Loucy (cell line): ENCODE measurements around the gene THOP1.

Experiments
- H2AFZ ChIP-seq: fragments of 200-600 bp; sonication (generic); 2 replicates; pipeline ENCODE4 v1.6.0; 2016; ENCODE audit warnings: antibody characterized with exemption, mild to moderate bottlenecking, low read length, moderate library complexity
- H3F3A ChIP-seq: fragments of 200-600 bp; 2 replicates; pipeline ENCODE4 v1.6.0; 2016; ENCODE audit warnings: antibody characterized with exemption, low read depth, mild to moderate bottlenecking
- H3K27me3 ChIP-seq: fragments of 200-600 bp; sonication (generic); 2 replicates; pipeline ENCODE4 v1.6.1; 2014; ENCODE audit warnings: low read length, mild to moderate bottlenecking; ENCODE audit not compliant: insufficient read depth, poor library complexity, severe bottlenecking
- H3K36me3 ChIP-seq: fragments of 200-600 bp; sonication (generic); 2 replicates; pipeline ENCODE4 v1.6.1; 2016; ENCODE audit warnings: low read length; ENCODE audit not compliant: insufficient read depth
- H3K4me1 ChIP-seq: fragments of 200-600 bp; sonication (generic); 2 replicates; pipeline ENCODE4 v1.5.1; 2014; ENCODE audit warnings: low read length, mild to moderate bottlenecking; ENCODE audit not compliant: insufficient read depth, poor library complexity, severe bottlenecking
- H3K4me2 ChIP-seq: fragments of 200-600 bp; sonication (generic); 2 replicates; pipeline ENCODE4 v1.6.0; 2014; ENCODE audit warnings: antibody characterized with exemption, low read length, low read depth, mild to moderate bottlenecking; ENCODE audit not compliant: poor library complexity, severe bottlenecking
- H3K4me3 ChIP-seq: fragments of 200-600 bp; sonication (generic); 2 replicates; pipeline ENCODE4 v1.5.1; 2014; ENCODE audit warnings: low read length, mild to moderate bottlenecking, mixed read lengths; ENCODE audit not compliant: poor library complexity, severe bottlenecking
- H3K79me2 ChIP-seq: fragments of 200-600 bp; sonication (generic); 2 replicates; pipeline ENCODE4 v1.6.1; 2014; ENCODE audit warnings: low read length; ENCODE audit not compliant: insufficient read depth
- H3K9ac ChIP-seq: fragments of 200-600 bp; sonication (generic); 2 replicates; pipeline ENCODE4 v1.6.0; 2014; ENCODE audit warnings: mild to moderate bottlenecking, low read depth, low read length, moderate library complexity; ENCODE audit not compliant: poor library complexity, severe bottlenecking
- H3K9me2 ChIP-seq: fragments of 200-600 bp; sonication (generic); replicated peaks from 2 replicates; pipeline ENCODE4 v1.6.1; 2016; ENCODE audit warnings: low read depth, low read length, mixed read lengths
- H3K9me3 ChIP-seq: fragments of 200-600 bp; sonication (generic); 2 replicates; pipeline ENCODE4 v1.6.1; 2014; ENCODE audit warnings: mild to moderate bottlenecking, antibody characterized with exemption, low read length, low read depth; ENCODE audit not compliant: insufficient read depth
- H4K20me1 ChIP-seq: fragments of 200-600 bp; sonication (generic); 2 replicates; pipeline ENCODE4 v1.6.0; 2014; ENCODE audit warnings: antibody characterized with exemption, low read length, mild to moderate bottlenecking; ENCODE audit not compliant: insufficient read depth, poor library complexity, severe bottlenecking
- EZH2phosphoT487 ChIP-seq: fragments of 200-600 bp; IDR thresholded peaks from 2 replicates; pipeline ENCODE4 v1.6.1; 2018; ENCODE audit warnings: antibody characterized with exemption, mild to moderate bottlenecking, moderate library complexity, borderline replicate concordance
- TF ChIP-seq, protein P1 (sequence below): fragments of 200-600 bp; sonication (generic); conservative IDR thresholded peaks from 2 replicates; pipeline ENCODE4 v1.5.1; 2014; ENCODE audit warnings: mild to moderate bottlenecking, antibody characterized with exemption, low read length

Gene THOP1

DNA sequence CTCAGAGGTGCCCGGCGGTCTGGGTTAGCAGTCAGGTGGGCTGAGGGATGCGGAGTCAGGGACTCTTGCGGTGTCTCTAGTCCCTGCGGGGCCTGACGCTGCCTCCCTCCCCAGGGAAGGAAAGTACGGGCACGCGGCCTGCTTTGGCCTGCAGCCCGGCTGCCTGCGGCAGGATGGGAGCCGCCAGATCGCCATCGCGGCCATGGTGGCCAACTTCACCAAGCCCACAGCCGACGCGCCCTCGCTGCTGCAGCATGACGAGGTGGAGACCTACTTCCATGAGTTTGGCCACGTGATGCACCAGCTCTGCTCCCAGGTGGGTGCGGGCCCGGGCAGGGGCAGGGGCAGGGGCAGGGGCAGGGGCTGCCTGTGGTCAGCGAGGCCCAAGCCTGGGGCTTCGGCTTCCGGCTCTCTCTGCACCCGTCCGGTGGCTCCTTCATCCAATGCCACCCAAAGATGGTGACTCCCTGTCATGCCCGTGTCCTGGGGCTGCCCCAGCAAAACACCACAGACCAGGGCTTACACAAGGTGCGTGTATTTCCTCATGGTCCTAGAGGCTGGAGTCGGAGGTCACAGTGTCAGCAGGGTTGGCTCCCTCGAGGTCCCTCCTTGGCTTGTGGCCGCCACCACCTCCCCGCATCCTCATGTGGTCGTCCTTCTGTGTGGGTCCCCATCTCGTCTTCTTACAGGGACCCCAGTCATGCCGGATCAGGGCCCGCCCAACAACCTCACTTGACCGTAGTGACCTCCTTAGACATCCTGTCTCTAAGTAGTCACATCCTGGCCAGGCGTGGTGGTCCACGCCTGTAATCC is 23.0 kb downstream of the THOP1 start:
- TF ChIP-seq, protein P1, sequence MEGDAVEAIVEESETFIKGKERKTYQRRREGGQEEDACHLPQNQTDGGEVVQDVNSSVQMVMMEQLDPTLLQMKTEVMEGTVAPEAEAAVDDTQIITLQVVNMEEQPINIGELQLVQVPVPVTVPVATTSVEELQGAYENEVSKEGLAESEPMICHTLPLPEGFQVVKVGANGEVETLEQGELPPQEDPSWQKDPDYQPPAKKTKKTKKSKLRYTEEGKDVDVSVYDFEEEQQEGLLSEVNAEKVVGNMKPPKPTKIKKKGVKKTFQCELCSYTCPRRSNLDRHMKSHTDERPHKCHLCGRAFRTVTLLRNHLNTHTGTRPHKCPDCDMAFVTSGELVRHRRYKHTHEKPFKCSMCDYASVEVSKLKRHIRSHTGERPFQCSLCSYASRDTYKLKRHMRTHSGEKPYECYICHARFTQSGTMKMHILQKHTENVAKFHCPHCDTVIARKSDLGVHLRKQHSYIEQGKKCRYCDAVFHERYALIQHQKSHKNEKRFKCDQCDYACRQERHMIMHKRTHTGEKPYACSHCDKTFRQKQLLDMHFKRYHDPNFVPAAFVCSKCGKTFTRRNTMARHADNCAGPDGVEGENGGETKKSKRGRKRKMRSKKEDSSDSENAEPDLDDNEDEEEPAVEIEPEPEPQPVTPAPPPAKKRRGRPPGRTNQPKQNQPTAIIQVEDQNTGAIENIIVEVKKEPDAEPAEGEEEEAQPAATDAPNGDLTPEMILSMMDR: no peak
- TF ChIP-seq EZH2phosphoT487: no peak

GRCh38 chr19:2809387-2810140 is 24.3 kb downstream of the THOP1 start:
- Histone ChIP-seq H3K27me3 (no peaks in the 10 kb centered on the region), H3K4me2 (no peak overlapping the region), H3K4me1 (no peaks in the 10 kb centered on the region), H3F3A (no peaks in the 10 kb centered on the region), H3K79me2 (no peaks in the 10 kb centered on the region), H3K9ac (no peak overlapping the region), H3K36me3 (peaks cover 62% of the 10 kb centered on the region; the same call in 1 of the 2 replicates), H3K4me3 (no peak overlapping the region), H3K9me2 (no peaks in the 10 kb centered on the region), H3K9me3 (no peaks in the 10 kb centered on the region), H4K20me1 (no peaks in the 10 kb centered on the region), H2AFZ (no peak overlapping the region)
- no peak for TF ChIP-seq EZH2phosphoT487
- TF ChIP-seq, protein P1: no peak

More for the DNA sequence above, 23.0 kb downstream of the THOP1 start:
- no peaks in the 10 kb centered on the region for H4K20me1 ChIP-seq
- no peak overlapping the region for H3K9ac ChIP-seq
- no peaks in the 10 kb centered on the region for H3K79me2 ChIP-seq
- no peaks in the 10 kb centered on the region for H3F3A ChIP-seq
- no peak overlapping the region for H3K4me3 ChIP-seq
- H3K4me2 ChIP-seq: no peak overlapping the region
- no peaks in the 10 kb centered on the region for H3K9me2 ChIP-seq
- no peaks in the 10 kb centered on the region for H3K27me3 ChIP-seq
- no peaks in the 10 kb centered on the region for H3K4me1 ChIP-seq
- peaks cover 60% of the 10 kb centered on the region; the same call in 1 of the 2 replicates for H3K36me3 ChIP-seq
- H2AFZ ChIP-seq: no peak overlapping the region
- no peaks in the 10 kb centered on the region for H3K9me3 ChIP-seq

DNA sequence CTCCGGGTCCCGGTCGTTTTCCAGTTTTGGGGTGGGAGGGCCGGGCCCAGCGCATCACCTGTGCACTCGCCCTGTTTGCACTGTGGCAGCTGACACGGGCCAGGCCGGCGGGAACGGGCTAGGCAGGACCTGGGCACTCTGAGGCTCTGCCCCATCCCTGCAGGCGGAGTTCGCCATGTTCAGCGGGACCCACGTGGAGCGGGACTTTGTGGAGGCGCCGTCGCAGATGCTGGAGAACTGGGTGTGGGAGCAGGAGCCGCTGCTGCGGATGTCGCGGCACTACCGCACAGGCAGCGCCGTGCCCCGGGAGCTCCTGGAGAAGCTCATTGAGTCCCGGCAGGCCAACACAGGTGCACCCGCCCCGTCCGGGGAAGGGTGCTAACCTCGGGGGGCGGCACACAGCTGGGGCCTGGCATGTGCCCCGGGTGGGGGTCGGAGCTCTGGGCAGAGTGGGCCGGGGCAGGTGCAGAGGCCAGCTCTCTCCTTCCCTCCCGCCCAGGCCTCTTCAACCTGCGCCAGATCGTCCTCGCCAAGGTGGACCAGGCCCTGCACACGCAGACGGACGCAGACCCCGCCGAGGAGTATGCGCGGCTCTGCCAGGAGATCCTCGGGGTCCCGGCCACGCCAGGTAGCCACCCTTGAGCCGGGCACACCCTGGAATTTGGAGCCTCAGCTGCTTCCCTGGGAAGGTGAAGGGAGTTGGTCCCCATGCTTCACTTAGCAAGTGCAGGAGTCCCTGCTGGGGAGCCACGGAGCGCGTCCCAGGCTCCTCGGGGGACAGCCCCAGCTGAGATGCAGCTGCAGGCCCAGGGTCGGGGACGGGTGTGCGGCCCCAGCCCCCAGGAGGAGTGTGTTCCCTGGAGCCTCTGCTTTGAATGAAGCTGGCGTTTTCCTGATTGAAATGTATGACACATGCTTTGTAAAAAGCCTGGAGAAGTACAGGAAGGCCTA is 25.1 kb downstream of the THOP1 start:
- Histone ChIP-seq H3K4me1 (no peaks in the 10 kb centered on the region), H3F3A (no peaks in the 10 kb centered on the region), H4K20me1 (no peaks in the 10 kb centered on the region), H3K27me3 (no peaks in the 10 kb centered on the region), H3K4me2 (no peak overlapping the region), H3K9ac (no peak overlapping the region), H3K79me2 (no peaks in the 10 kb centered on the region), H3K9me2 (no peaks in the 10 kb centered on the region), H3K4me3 (no peak overlapping the region), H3K9me3 (no peaks in the 10 kb centered on the region), H3K36me3 (peaks cover 56% of the 10 kb centered on the region; the same call in 1 of the 2 replicates), H2AFZ (no peak overlapping the region)
- TF ChIP-seq, protein P1: no peak
- no peak for TF ChIP-seq EZH2phosphoT487
